KMS-11 (cell line): ENCODE data around the gene SETBP1.

ENCODE experiments used
- H2AFZ ChIP-seq: fragments of 200-600 bp; sonication (generic); 2 replicates; pipeline ENCODE4 v1.6.1; 2016; ENCODE audit warnings: antibody characterized with exemption, mixed run types, low read depth
- H3K27ac ChIP-seq: fragments of 200-600 bp; sonication (generic); 2 replicates; pipeline ENCODE4 v1.6.1; 2016; ENCODE audit warnings: mild to moderate bottlenecking, mixed run types
- H3K27me3 ChIP-seq: fragments of 200-600 bp; sonication (generic); 2 replicates; pipeline ENCODE4 v1.6.1; 2017; ENCODE audit warnings: mild to moderate bottlenecking, low read depth, mixed run types, moderate library complexity; ENCODE audit not compliant: insufficient read depth
- H3K36me3 ChIP-seq: fragments of 200-600 bp; sonication (generic); 2 replicates; pipeline ENCODE4 v1.6.1; 2017; ENCODE audit warnings: mild to moderate bottlenecking, mixed run types; ENCODE audit not compliant: insufficient read depth
- H3K4me1 ChIP-seq: fragments of 200-600 bp; sonication (generic); 2 replicates; pipeline ENCODE4 v1.6.1; 2016; ENCODE audit warnings: mild to moderate bottlenecking, low read depth, mixed run types; ENCODE audit not compliant: poor library complexity, severe bottlenecking
- H3K4me2 ChIP-seq: fragments of 200-600 bp; sonication (generic); 2 replicates; pipeline ENCODE4 v1.7.0; 2016; ENCODE audit warnings: mild to moderate bottlenecking, mixed run types
- H3K4me3 ChIP-seq: fragments of 200-600 bp; sonication (generic); IDR thresholded peaks from 2 replicates; pipeline ENCODE4 v1.6.1; 2017; ENCODE audit warnings: low read depth, low read length, mixed read lengths; ENCODE audit not compliant: insufficient read depth
- H3K79me2 ChIP-seq: fragments of 200-600 bp; sonication (generic); 2 replicates; pipeline ENCODE4 v1.6.1; 2016; ENCODE audit warnings: low read depth, mixed run types; ENCODE audit not compliant: insufficient read depth
- H3K9ac ChIP-seq: fragments of 200-600 bp; sonication (generic); 2 replicates; pipeline ENCODE4 v1.6.1; 2016; ENCODE audit warnings: mild to moderate bottlenecking, mixed run types
- H4K20me1 ChIP-seq: fragments of 200-600 bp; sonication (generic); 2 replicates; pipeline ENCODE4 v1.6.1; 2016; ENCODE audit warnings: mild to moderate bottlenecking, mixed run types; ENCODE audit not compliant: insufficient read depth
- CTCF ChIP-seq: fragments of 200-600 bp; sonication (generic); conservative IDR thresholded peaks from 2 replicates; pipeline ENCODE4 v1.6.1; 2017; ENCODE audit warnings: low read depth, mild to moderate bottlenecking, antibody characterized with exemption, low read length, moderate library complexity, mixed read lengths

The SETBP1 gene

GRCh38 chr18:45090526-45091140, 409.9 kb downstream of the SETBP1 start:
- no peak overlapping the region for H2AFZ ChIP-seq
- H4K20me1 ChIP-seq, result no peaks in the 10 kb centered on the region
- TF ChIP-seq CTCF, result no peak
- no peak overlapping the region for H3K9ac ChIP-seq
- H3K36me3 ChIP-seq, result no peaks in the 10 kb centered on the region
- no peak overlapping the region for H3K4me2 ChIP-seq
- no peak overlapping the region for H3K4me3 ChIP-seq
- no peaks in the 10 kb centered on the region for H3K79me2 ChIP-seq
- no peaks in the 10 kb centered on the region for H3K4me1 ChIP-seq
- no peak overlapping the region for H3K27ac ChIP-seq
- H3K27me3 ChIP-seq, result no peaks in the 10 kb centered on the region

DNA sequence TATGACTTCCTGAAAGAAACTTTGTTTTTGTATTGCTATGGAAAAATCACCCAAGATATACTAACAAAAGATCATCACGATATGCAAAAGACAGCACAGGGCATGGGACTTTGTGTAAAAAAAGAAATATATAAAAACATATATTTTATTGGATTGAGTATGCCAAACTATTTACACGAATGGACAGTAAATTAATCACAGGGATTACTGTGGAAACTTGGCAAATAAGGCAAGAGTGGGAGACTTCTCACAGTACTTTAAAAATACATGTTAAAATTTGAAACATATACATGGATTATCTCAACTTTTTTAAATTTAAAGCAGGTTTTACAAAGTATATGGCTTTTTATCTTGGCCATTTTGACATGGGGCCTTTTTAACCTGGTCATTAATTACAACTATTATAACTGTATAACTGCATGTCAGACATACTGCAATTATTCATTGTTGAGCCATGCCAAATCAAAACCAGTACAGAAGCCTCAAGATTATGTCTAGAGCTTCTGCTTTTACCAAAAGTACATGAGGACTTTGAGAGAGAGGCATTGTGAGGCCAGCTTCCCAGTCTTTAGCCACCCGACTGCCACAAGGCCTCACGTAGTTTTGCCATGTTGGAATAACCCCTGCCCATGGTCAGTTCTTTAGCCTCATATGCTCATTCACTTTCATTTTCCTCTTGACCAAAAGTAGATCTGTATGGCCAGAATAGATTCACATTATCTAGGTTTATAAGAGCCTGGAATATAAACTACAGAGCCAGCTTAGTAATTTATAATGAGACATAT, 419.8 kb downstream of the SETBP1 start:
- Histone ChIP-seq H3K27me3 (no peaks in the 10 kb centered on the region), H2AFZ (no peak overlapping the region), H3K27ac (no peak overlapping the region), H3K9ac (no peak overlapping the region), H3K4me2 (no peak overlapping the region), H3K79me2 (no peaks in the 10 kb centered on the region), H3K4me3 (no peak overlapping the region), H4K20me1 (no peaks in the 10 kb centered on the region), H3K4me1 (peaks cover 3% of the 10 kb centered on the region), H3K36me3 (no peaks in the 10 kb centered on the region)
- no peak for TF ChIP-seq CTCF

DNA sequence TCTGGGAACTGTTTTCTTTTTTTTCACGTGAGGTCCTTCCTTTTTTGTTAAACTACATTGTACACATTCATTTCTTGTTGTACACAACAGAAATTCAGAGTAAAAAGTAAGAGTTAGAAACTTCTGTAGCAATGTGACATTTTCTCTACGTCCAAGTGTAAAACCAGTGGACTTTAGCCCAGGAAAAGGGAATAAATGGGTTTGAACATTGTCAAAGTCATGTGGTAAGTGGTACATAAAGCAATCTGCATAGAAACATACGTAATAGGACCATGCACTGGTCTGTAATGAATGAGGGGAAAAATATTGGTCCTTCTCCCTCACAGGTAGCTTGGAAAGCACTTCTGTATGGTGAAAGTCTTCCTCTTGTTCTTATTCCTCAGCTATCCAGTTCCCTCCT, 421.4 kb downstream of the SETBP1 start:
- H3K9ac ChIP-seq, result no peak overlapping the region
- H3K79me2 ChIP-seq, result no peaks in the 10 kb centered on the region
- H3K4me1 ChIP-seq, result peaks cover 19% of the 10 kb centered on the region
- no peaks in the 10 kb centered on the region for H3K36me3 ChIP-seq
- H2AFZ ChIP-seq, result no peak overlapping the region
- no peak overlapping the region for H3K4me2 ChIP-seq
- TF ChIP-seq CTCF, result no peak
- no peaks in the 10 kb centered on the region for H3K27me3 ChIP-seq
- H3K4me3 ChIP-seq, result no peak overlapping the region
- no peaks in the 10 kb centered on the region for H4K20me1 ChIP-seq
- H3K27ac ChIP-seq, result no peak overlapping the region

- Histone ChIP-seq H3K9ac (no peak overlapping the region), H3K4me3 (no peak overlapping the region), H2AFZ (no peak overlapping the region), H3K4me2 (no peak overlapping the region), H3K79me2 (no peaks in the 10 kb centered on the region), H3K4me1 (peaks cover 25% of the 10 kb centered on the region), H3K27me3 (no peaks in the 10 kb centered on the region), H4K20me1 (no peaks in the 10 kb centered on the region), H3K36me3 (no peaks in the 10 kb centered on the region), H3K27ac (no peak overlapping the region)
- no peak for TF ChIP-seq CTCF
Measured at GRCh38 chr18:45102863-45103262, 422.2 kb downstream of the SETBP1 start.
